Measurements from ENCODE around the gene RAB11FIP4. TPM values are rescaled to one million over a fixed set of nuclear protein-coding genes. Genes with fewer than 3 reads are reported as not detected.

RAB11FIP4 gene
- total RNA-seq, 1 donor from 2014 or later = 10.2 TPM

- Mint-ChIP-seq H3K36me3 (peaks cover 1% of the 10 kb centered on the region), H3K9me3 (peaks cover 2% of the 10 kb centered on the region), H3K27ac (peak overlapping the region; percentile 29), H3K4me3 (no peak overlapping the region), H3K27me3 (ENCODE audit: insufficient read depth, low read depth) (peaks cover 7% of the 10 kb centered on the region), H3K4me1 (peaks cover 37% of the 10 kb centered on the region)
- no peak overlapping the region for H2AFZ ChIP-seq (replicated peaks)
- H3K9me3 ChIP-seq (ENCODE audit: low read depth) = no peaks in the 10 kb centered on the region
- TF ChIP-seq CTCF (IDR thresholded peaks at IDR 0.05) (no peak), EZH2 (IDR thresholded peaks at IDR 0.05) (no peak), EZH2phosphoT487 (IDR thresholded peaks at IDR 0.05) (no peak)
- H3K27me3 ChIP-seq = no peaks in the 10 kb centered on the region
- H3K27ac ChIP-seq = no peak overlapping the region
- no peak overlapping the region for H3K4me2 ChIP-seq
- H3F3A ChIP-seq (ENCODE audit: low read depth) = no peaks in the 10 kb centered on the region
- H3K36me3 ChIP-seq = no peaks in the 10 kb centered on the region
- no peak for DNase-seq (ENCODE audit: low spot score)
- H3K79me2 ChIP-seq (ENCODE audit: low read depth) = no peaks in the 10 kb centered on the region
- H4K20me1 ChIP-seq (ENCODE audit: low read depth) = peaks cover 7% of the 10 kb centered on the region
- no peaks in the 10 kb centered on the region for H3K4me1 ChIP-seq
- no peak overlapping the region for H3K4me3 ChIP-seq
- H3K9ac ChIP-seq = no peak overlapping the region
These were observed 179.7 kb downstream of the RAB11FIP4 start for GRCh38 chr17:31570951-31571892.

GRCh38 chr17:31572341-31572740 lies 180.9 kb downstream of the RAB11FIP4 start:
- Histone ChIP-seq H3K27me3 (no peaks in the 10 kb centered on the region), H3F3A (ENCODE audit: low read depth) (no peaks in the 10 kb centered on the region), H3K4me3 (no peak overlapping the region), H3K27ac (no peak overlapping the region), H3K4me1 (no peaks in the 10 kb centered on the region), H4K20me1 (ENCODE audit: low read depth) (peaks cover 7% of the 10 kb centered on the region), H3K9me3 (ENCODE audit: low read depth) (no peaks in the 10 kb centered on the region), H3K4me2 (no peak overlapping the region), H2AFZ (replicated peaks) (no peak overlapping the region), H3K9ac (no peak overlapping the region), H3K36me3 (no peaks in the 10 kb centered on the region), H3K79me2 (ENCODE audit: low read depth) (no peaks in the 10 kb centered on the region)
- no peak overlapping the region for H3K27ac Mint-ChIP-seq
- H3K4me1 Mint-ChIP-seq = peaks cover 33% of the 10 kb centered on the region
- H3K27me3 Mint-ChIP-seq (ENCODE audit: insufficient read depth, low read depth) = peaks cover 7% of the 10 kb centered on the region
- no peaks in the 10 kb centered on the region for H3K9me3 Mint-ChIP-seq
- DNase-seq (ENCODE audit: low spot score) = no peak
- H3K36me3 Mint-ChIP-seq = peaks cover 1% of the 10 kb centered on the region
- no peak overlapping the region for H3K4me3 Mint-ChIP-seq
- TF ChIP-seq CTCF (IDR thresholded peaks at IDR 0.05) = no peak
- TF ChIP-seq EZH2 (IDR thresholded peaks at IDR 0.05) = no peak
- TF ChIP-seq EZH2phosphoT487 (IDR thresholded peaks at IDR 0.05) = no peak

GRCh38 chr17:31573047-31573446 lies 181.6 kb downstream of the RAB11FIP4 start:
- H3K27ac ChIP-seq = no peak overlapping the region
- H3K4me1 Mint-ChIP-seq = peaks cover 26% of the 10 kb centered on the region
- H3K4me3 ChIP-seq = no peak overlapping the region
- H3K27me3 Mint-ChIP-seq (ENCODE audit: insufficient read depth, low read depth) = peaks cover 7% of the 10 kb centered on the region
- H3K79me2 ChIP-seq (ENCODE audit: low read depth) = no peaks in the 10 kb centered on the region
- H3K36me3 ChIP-seq = no peaks in the 10 kb centered on the region
- peaks cover 7% of the 10 kb centered on the region for H4K20me1 ChIP-seq (ENCODE audit: low read depth)
- DNase-seq (ENCODE audit: low spot score) = peak; percentile 51
- no peaks in the 10 kb centered on the region for H3K4me1 ChIP-seq
- H3K27ac Mint-ChIP-seq = peak overlapping the region; percentile 62
- H3K9ac ChIP-seq = no peak overlapping the region
- no peak overlapping the region for H3K4me2 ChIP-seq
- H3F3A ChIP-seq (ENCODE audit: low read depth) = no peaks in the 10 kb centered on the region
- peaks cover 3% of the 10 kb centered on the region for H3K36me3 Mint-ChIP-seq
- no peak for TF ChIP-seq CTCF (IDR thresholded peaks at IDR 0.05)
- TF ChIP-seq EZH2phosphoT487 (IDR thresholded peaks at IDR 0.05) = no peak
- no peak for TF ChIP-seq EZH2 (IDR thresholded peaks at IDR 0.05)
- H3K27me3 ChIP-seq = no peaks in the 10 kb centered on the region
- H3K9me3 ChIP-seq (ENCODE audit: low read depth) = no peaks in the 10 kb centered on the region
- H3K4me3 Mint-ChIP-seq = peak overlapping the region; percentile 46
- H3K9me3 Mint-ChIP-seq = no peaks in the 10 kb centered on the region
- H2AFZ ChIP-seq (replicated peaks) = no peak overlapping the region

Data from neural progenitor cell (in vitro differentiated cells).